Esophagus squamous epithelium (tissue), 4 donors: ENCODE measurements around the gene OR11H6.

Source experiments
- POLR2A ChIP-seq, 4 donors: fragments of 450-650 bp; IDR thresholded peaks; one replicate each; pipeline ENCODE4 v1.6.1; 2017; ENCODE audit warnings: antibody characterized with exemption in 4 of 4, mild to moderate bottlenecking in 4 of 4, moderate library complexity in 3 of 4
- TF ChIP-seq, protein P1 (sequence below), 6 experiments: fragments of 450-650 bp in 4 of 6; fragments of 200-600 bp in 2 of 6; sonication (generic) in 2 of 6; IDR thresholded peaks; one replicate each; pipeline ENCODE4 v1.5.1; 2016 to 2019; ENCODE audit warnings: antibody characterized with exemption in 6 of 6, mild to moderate bottlenecking in 4 of 6, moderate library complexity in 4 of 6

DNA sequence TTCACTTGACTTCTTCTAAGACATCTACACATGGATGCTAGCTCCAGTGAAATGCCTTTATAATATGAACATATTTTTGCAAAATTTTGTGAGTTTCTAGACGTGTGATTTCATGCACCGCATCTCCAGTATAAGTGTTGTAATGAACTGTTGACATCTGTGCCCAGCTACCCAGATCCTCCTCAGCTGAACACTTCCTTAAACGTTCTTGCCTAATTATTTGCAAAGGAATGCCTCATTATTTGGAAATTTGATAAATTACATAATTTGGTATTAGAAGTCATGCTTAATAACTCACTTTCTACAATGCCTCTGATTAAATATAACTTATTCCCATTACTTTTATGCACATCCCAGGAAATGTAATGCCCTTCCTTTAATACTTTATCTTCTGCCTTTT, 18.8 kb upstream of the OR11H6 start:
- no peak for TF ChIP-seq POLR2A (IDR thresholded peaks at IDR 0.05)
- TF ChIP-seq, protein P1, sequence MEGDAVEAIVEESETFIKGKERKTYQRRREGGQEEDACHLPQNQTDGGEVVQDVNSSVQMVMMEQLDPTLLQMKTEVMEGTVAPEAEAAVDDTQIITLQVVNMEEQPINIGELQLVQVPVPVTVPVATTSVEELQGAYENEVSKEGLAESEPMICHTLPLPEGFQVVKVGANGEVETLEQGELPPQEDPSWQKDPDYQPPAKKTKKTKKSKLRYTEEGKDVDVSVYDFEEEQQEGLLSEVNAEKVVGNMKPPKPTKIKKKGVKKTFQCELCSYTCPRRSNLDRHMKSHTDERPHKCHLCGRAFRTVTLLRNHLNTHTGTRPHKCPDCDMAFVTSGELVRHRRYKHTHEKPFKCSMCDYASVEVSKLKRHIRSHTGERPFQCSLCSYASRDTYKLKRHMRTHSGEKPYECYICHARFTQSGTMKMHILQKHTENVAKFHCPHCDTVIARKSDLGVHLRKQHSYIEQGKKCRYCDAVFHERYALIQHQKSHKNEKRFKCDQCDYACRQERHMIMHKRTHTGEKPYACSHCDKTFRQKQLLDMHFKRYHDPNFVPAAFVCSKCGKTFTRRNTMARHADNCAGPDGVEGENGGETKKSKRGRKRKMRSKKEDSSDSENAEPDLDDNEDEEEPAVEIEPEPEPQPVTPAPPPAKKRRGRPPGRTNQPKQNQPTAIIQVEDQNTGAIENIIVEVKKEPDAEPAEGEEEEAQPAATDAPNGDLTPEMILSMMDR (IDR thresholded peaks at IDR 0.05): no peak
